ENCODE results near the gene NUDT16L1.

DNA sequence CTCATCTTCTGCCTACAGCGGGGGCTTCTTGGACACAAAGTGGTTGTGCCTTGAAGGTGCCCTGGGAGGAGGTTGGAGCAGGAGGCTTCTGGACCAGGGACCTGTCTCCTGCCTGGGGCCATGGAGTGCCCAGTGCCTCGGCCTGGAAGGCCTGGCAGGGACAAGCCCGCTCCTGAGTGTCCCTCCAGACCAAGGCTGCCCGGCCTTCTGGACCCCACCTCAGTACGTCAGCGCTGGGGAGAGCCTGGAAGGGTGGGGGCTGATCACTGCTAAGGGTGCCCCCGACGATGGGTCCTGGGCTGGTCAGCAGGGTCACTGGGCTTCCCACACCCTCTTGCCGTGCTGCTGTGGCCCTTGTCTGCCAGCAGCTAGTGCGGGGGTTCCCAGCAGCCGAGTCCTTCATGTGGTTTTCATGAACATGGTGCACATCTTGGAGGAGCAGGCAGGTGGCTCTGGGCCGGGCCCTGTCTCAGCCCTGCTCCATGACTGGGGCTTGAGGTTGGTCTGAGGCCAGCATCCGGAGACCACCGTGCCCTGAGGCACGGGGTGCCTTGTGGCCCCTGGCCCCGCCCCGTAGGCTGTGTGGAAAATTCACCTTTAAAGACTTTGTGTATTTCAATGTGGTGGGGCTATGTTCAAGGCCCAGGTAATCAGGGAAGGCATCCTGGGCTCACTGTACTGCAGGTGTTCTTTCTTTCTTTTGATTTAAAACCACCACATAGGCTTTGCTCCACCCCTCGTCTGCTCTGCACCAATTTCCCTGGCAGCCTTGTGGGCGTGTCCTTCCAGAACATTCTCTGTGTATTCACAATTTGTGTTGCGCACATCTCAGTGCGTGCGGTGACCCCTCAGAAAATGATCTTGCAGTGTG, 46.4 kb upstream of the NUDT16L1 start:
- TF ChIP-seq, protein P1, sequence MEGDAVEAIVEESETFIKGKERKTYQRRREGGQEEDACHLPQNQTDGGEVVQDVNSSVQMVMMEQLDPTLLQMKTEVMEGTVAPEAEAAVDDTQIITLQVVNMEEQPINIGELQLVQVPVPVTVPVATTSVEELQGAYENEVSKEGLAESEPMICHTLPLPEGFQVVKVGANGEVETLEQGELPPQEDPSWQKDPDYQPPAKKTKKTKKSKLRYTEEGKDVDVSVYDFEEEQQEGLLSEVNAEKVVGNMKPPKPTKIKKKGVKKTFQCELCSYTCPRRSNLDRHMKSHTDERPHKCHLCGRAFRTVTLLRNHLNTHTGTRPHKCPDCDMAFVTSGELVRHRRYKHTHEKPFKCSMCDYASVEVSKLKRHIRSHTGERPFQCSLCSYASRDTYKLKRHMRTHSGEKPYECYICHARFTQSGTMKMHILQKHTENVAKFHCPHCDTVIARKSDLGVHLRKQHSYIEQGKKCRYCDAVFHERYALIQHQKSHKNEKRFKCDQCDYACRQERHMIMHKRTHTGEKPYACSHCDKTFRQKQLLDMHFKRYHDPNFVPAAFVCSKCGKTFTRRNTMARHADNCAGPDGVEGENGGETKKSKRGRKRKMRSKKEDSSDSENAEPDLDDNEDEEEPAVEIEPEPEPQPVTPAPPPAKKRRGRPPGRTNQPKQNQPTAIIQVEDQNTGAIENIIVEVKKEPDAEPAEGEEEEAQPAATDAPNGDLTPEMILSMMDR (IDR thresholded peaks at IDR 0.05), result no peak
- TF ChIP-seq ZNF416 (CRISPR knock-in tag; IDR thresholded peaks at IDR 0.05) (no peak), ZNF263 (CRISPR knock-in tag; IDR thresholded peaks at IDR 0.05; ENCODE audit: low read depth) (no peak)
- TF ChIP-seq, protein P2, sequence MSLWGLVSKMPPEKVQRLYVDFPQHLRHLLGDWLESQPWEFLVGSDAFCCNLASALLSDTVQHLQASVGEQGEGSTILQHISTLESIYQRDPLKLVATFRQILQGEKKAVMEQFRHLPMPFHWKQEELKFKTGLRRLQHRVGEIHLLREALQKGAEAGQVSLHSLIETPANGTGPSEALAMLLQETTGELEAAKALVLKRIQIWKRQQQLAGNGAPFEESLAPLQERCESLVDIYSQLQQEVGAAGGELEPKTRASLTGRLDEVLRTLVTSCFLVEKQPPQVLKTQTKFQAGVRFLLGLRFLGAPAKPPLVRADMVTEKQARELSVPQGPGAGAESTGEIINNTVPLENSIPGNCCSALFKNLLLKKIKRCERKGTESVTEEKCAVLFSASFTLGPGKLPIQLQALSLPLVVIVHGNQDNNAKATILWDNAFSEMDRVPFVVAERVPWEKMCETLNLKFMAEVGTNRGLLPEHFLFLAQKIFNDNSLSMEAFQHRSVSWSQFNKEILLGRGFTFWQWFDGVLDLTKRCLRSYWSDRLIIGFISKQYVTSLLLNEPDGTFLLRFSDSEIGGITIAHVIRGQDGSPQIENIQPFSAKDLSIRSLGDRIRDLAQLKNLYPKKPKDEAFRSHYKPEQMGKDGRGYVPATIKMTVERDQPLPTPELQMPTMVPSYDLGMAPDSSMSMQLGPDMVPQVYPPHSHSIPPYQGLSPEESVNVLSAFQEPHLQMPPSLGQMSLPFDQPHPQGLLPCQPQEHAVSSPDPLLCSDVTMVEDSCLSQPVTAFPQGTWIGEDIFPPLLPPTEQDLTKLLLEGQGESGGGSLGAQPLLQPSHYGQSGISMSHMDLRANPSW (CRISPR knock-in tag; conservative IDR thresholded peaks at IDR 0.05; ENCODE audit: low read depth), result no peak
